LoVo (cell line): ENCODE measurements around the gene RGSL1.

ENCODE experiments used
- DNase-seq: peaks from one replicate; pipeline ENCODE4 v3.0.0-alpha.2; 2016; ENCODE audit warnings: low spot score

RGSL1 gene

DNA sequence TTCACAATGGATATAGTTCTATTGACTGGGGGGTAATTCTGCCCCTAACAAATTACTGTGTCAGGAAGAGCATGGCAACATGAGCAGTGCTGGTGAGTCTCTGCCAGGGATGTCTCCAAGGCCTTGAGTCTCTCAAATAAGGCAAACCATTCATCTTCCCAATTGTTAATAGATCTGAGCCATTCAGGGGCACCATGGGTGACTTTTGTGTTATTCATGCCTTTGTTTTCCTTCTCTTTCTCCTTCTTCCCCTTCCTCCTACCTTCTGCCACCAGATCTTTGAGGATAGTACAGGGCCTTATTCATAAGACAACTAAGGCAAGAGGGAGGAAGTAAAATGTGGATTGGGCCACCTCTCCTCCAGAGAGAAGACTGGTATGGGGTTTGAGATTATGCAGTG, at the start of gene RGSL1:
RGSL1 (plus strand) TSS at position 60 of the 400 bp plus-strand sequence; CDS start at position 80, 20 bp downstream.
- no peak for DNase-seq

DNA sequence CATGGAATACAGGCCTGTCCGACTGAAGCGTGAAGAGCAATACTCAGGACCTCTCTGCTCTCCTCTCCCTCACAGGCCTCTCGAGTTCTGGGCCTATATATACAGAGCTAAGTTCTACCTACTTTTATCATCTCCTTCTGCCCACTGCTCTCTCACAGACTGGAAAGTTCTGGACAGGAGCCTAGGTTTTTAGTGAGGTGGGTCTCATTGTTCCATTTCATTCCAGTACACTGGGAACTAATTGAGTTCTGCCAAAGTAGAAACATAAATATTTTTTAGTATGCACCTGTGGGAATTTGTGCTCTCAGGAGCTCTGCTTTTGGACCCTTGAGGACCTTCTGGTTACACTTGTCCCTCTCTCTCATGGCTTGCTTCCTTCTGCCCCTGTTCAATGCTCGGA, 49.4 kb upstream of the RGSL1 start, which contains the start of gene TEDDM1:
TEDDM1 (minus strand) TSS at position 101 of the 400 bp plus-strand sequence. CDS start 182 bp downstream, outside the sequence.
- DNase-seq: no peak

GRCh38 chr1:182404781-182405180, 45.2 kb upstream of the RGSL1 start:
- no peak for DNase-seq

DNA sequence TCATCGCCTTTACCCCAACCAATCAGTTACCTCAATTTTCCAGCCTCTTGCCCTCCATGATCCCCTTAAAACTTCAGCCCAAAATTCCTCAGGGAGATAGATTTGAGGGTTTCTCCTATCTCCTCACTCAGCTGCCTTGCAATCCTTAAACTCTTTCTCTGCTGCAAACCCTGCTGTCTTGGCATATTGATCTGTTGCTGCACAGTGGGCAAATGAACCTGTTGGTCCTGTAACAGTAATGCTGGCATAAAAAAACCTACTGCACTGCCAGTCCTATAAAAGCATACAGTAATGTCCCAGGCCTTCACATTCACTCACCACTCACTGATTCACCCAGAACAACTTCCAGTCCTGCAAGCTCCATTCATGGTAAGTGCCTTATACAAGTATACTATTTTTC, 44.4 kb upstream of the RGSL1 start:
- DNase-seq: no peak

DNA sequence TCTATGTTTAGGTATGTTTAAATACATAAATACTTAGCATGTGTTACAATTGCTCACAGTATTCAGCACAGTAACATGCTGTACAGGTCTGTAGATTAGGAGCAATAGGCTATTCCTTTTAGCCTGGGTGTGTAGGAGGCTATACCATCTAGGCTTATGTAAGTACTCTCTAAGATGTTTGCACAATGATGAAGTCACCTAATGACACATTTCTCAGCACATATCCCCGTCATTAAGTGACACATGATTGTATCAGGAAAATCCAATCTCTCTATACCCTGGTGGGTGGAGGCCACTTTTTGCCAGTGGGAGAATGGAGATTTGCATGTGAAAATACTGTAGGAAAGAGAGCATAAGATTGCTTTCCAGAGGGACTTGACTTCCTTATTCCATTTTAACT, 43.9 kb upstream of the RGSL1 start:
- no peak for DNase-seq

DNA sequence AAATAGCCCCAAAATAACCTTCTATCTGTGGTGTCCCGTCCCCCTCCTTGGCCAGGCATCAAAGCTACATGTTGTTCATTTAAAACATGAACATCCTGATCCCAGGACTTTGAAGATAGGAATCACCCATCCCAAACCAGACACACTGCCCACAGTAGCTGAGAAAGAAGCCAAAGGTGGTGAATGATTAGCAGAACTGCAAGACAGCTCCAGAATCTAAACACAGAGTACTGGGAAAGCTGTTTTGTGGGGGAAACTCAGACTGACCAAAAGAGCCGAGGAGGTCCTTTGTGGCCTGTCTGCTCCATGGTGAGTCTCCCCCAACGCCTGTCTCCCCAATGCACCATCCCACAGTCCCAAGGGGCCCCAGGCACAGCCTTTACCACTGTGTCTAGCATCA, 42.2 kb upstream of the RGSL1 start:
- DNase-seq: no peak

- no peak for DNase-seq
Measured at GRCh38 chr1:182408435-182409075, 41.4 kb upstream of the RGSL1 start.

- no peak for DNase-seq
Measured at GRCh38 chr1:182410138-182410537, 39.8 kb upstream of the RGSL1 start.

DNA sequence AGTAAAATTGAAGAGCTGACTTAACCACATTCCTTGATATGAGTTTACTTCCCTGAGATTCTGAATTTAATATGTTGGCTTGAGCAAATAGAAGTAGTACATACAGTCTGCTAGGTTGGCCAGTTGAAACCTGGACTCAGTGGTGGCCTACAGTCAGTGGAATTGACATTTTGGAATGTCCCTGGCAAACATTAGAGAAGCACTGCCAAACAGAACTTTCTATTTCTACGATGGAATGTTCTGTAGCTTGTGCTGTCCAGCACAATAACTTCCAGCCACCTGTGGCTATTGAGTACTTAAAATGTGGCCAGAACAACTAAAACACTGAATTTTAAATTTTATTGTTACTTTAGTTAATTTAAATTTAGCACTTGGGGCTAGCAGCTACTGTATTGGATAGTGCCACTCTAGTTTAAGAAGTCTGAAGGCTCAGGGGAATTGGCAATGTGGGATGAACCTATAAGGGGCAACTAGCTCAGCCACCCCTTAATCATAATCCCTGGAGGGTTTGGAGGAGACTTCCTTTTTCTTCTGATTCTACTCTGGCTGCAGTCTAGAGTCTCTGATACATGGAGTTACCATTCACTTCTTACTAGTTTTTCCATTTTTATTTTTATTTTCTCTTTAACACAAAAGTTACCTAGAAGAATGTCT, 39.2 kb upstream of the RGSL1 start:
- no peak for DNase-seq

GRCh38 chr1:182413486-182413885, 36.5 kb upstream of the RGSL1 start:
- DNase-seq: no peak

DNA sequence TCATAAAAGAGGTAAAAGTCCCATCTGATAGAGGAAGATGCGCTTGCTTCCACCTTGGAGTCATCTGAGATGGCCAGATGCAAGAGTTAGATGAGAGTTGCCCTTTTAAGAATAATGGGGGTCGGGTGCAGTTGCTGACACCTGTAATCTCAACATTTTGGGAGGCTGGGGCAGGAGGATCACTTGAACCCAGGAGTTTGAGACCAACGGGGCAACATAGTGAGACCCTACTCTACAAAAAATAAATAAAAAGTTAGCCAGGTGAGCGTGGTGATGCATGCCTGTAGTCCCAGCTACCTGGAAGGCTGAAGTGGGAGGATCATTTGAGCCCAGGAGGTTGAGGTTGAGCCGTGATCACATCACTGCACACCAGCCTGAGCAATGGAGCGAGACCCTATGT, 36.0 kb upstream of the RGSL1 start:
- no peak for DNase-seq

- DNase-seq: no peak
Measured at GRCh38 chr1:182415789-182416188, 34.2 kb upstream of the RGSL1 start.

- DNase-seq: no peak
Measured at GRCh38 chr1:182426442-182427430, 23.2 kb upstream of the RGSL1 start.

GRCh38 chr1:182428043-182428442, 21.9 kb upstream of the RGSL1 start:
- DNase-seq: no peak

- DNase-seq: no peak
Measured at GRCh38 chr1:182430263-182431068, 19.5 kb upstream of the RGSL1 start.

DNA sequence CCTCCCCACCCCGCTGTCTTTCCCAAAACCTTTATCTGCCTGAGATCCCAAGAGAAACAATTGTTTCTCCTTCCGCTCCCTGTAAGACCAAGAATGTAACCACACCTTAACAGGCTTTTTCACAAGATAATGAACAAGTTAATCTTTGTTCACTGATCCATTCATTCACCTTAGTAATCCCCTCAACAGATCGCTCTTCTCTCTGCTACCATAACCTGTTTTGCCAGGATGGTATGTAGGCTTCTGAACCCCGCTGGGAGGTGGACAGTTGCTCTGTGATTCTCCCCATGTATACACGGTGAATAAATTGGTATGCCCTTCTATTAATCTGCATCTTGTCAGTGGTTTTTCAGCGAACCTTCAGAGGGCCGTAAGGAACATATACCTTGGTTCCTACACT, 18.7 kb upstream of the RGSL1 start:
- DNase-seq: no peak

GRCh38 chr1:182433580-182433979, 16.4 kb upstream of the RGSL1 start:
- DNase-seq: no peak

DNA sequence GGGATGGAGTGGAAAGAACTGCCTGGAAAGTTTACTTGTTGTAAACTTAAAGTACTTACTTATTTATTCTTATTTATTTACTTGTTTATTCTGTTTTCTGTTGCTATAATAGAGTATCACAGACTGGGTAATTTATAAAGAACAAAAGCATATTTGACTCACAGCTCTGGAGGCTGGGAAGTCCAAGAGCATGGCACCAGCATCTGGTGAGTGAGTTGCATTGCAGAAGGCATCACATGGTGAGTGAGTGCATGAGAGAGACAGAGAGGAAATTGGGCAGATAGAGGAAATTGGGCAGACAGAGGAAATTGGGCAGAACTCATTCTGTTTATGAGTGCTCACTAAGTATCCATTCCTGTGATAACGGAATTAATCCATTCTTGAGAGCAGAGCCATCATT, 11.6 kb upstream of the RGSL1 start:
- no peak for DNase-seq

DNA sequence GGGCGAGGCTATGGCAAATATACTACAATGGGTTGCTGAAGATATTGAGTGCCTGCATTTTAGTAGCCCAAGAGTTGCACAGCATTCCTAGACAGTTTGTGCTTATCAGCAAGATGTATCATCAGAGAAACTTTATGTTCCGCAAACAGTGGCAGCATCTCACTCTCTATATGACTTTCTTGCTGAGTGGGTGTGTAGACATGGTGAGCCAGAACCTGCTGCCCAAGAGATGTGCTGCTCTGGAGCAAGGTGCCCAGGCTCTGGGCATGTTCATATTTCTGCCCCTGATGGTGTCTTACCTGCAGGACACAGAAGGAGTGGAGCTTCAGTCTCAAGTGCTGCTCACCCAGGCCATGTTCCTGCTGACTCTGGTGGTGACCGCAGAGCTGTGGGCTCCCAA, 8.2 kb upstream of the RGSL1 start:
- DNase-seq: no peak

- no peak for DNase-seq
Measured at GRCh38 chr1:182442333-182442732, 7.6 kb upstream of the RGSL1 start.

DNA sequence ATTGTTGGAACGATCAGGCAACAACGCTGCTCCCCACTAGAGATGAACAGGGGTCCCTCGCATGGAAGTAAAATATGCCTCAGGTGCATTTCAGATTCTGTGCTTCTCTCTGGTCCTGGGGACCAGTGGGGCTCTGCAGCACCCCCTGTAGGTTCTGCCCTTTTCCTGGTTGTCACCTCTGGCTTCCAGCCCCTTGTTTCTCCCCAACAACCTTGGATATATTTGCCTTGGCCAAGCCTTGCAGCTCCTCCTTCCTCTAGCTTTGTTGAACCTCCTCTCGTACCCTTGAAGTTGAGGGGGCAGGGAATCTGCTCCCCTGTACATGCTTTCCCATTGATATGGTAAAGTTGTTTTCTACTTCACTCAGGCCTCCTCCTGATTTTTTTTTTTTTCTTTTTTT, 5.4 kb upstream of the RGSL1 start:
- DNase-seq: no peak
